MCF 10A (cell line): ENCODE results near the gene RBM44. TPM values are rescaled to one million over a fixed set of nuclear protein-coding genes. Genes with fewer than 3 reads are reported as not detected.

Source experiments
- BruUV-seq: library from RNA; stranded (reverse); fragments of 400-500 nt; replicated peaks from 2 replicates; lab custom pipeline; 2021; lab: Mats Ljungman, UMichigan
- CTCF ChIA-PET: fragments of 300-600 bp; sonication (Branson Sonifier 250); formaldehyde crosslinking; extraction: SDS; loops from one replicate; lab custom pipeline; 2021; ENCODE audit warnings: antibody characterized with exemption, inconsistent platforms; lab: Yijun Ruan, JAX
- POLR2A ChIA-PET: fragments of 300-600, 350-650 bp; sonication (Branson Sonifier 250); formaldehyde crosslinking; extraction: SDS; loops from one replicate; lab custom pipeline; 2020; ENCODE audit warnings: antibody characterized with exemption, inconsistent platforms; lab: Yijun Ruan, JAX
- DNase-seq: peaks from one replicate; pipeline ENCODE4 v3.0.0-alpha.2; 2018; ENCODE audit not compliant: unreplicated experiment
- H3K27ac Mint-ChIP-seq: one replicate; pipeline ENCODE4 v1.8.0; 2022; ENCODE audit warnings: mild to moderate bottlenecking, low read depth, mixed read lengths; ENCODE audit not compliant: unreplicated experiment
- H3K27me3 Mint-ChIP-seq: one replicate; pipeline ENCODE4 v1.8.0; 2022; ENCODE audit warnings: mixed read lengths; ENCODE audit not compliant: insufficient read depth, unreplicated experiment
- H3K36me3 Mint-ChIP-seq: one replicate; pipeline ENCODE4 v1.8.0; 2022; ENCODE audit warnings: mild to moderate bottlenecking, moderate library complexity, mixed read lengths; ENCODE audit not compliant: insufficient read depth, unreplicated experiment
- H3K4me1 Mint-ChIP-seq: one replicate; pipeline ENCODE4 v1.8.0; 2022; ENCODE audit warnings: mixed read lengths; ENCODE audit not compliant: insufficient read depth, unreplicated experiment
- H3K4me3 Mint-ChIP-seq: one replicate; pipeline ENCODE4 v1.8.0; 2022; ENCODE audit warnings: mild to moderate bottlenecking, moderate library complexity, mixed read lengths; ENCODE audit not compliant: unreplicated experiment
- H3K9me3 Mint-ChIP-seq: one replicate; pipeline ENCODE4 v1.8.0; 2022; ENCODE audit warnings: mixed read lengths; ENCODE audit not compliant: unreplicated experiment
- intact Hi-C: fragments of 100-400 bp; cut with micrococcal nuclease; formaldehyde crosslinking; loops from 2 replicates; pipeline ENCODE4 v1.14.1; 2022
- total RNA-seq: library from RNA; stranded (reverse); gene quantifications from 2 replicates; pipeline ENCODE4 v1.2.3, GENCODE V29; 2022
- TF ChIP-seq, protein P1 (sequence below): fragments of 200-600 bp; IDR thresholded peaks from one replicate; pipeline ENCODE4 v1.8.0; 2022; ENCODE audit warnings: antibody characterized with exemption, mild to moderate bottlenecking; ENCODE audit not compliant: unreplicated experiment

RBM44 gene
- total RNA-seq, 1 experiment from 2014 or later = 0.23 TPM

- CTCF ChIA-PET = interaction anchor here (1.0 kb wide), 2 partner anchors 75 to 429 kb away, joined by 3 read pairs; no protein-coding TSS in a partner anchor
- BruUV-seq = no TSS peak
- Mint-ChIP-seq H3K27me3 (no peaks in the 10 kb centered on the region), H3K4me3 (no peak overlapping the region), H3K27ac (no peak overlapping the region), H3K9me3 (no peaks in the 10 kb centered on the region), H3K36me3 (no peaks in the 10 kb centered on the region), H3K4me1 (no peaks in the 10 kb centered on the region)
- DNase-seq = no peak
- TF ChIP-seq, protein P1, sequence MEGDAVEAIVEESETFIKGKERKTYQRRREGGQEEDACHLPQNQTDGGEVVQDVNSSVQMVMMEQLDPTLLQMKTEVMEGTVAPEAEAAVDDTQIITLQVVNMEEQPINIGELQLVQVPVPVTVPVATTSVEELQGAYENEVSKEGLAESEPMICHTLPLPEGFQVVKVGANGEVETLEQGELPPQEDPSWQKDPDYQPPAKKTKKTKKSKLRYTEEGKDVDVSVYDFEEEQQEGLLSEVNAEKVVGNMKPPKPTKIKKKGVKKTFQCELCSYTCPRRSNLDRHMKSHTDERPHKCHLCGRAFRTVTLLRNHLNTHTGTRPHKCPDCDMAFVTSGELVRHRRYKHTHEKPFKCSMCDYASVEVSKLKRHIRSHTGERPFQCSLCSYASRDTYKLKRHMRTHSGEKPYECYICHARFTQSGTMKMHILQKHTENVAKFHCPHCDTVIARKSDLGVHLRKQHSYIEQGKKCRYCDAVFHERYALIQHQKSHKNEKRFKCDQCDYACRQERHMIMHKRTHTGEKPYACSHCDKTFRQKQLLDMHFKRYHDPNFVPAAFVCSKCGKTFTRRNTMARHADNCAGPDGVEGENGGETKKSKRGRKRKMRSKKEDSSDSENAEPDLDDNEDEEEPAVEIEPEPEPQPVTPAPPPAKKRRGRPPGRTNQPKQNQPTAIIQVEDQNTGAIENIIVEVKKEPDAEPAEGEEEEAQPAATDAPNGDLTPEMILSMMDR = no peak
- intact Hi-C loops = no loop called here
- POLR2A ChIA-PET = interaction anchor here (1.4 to 2.0 kb wide), 2 partner anchors 9 kb away, joined by 5 to 8 read pairs; no protein-coding TSS in a partner anchor
These were observed 28.9 kb downstream of the RBM44 start for GRCh38 chr2:237827421-237827987.

- CTCF ChIA-PET = interaction anchor here (0.6 kb wide), 1 partner anchor 317 kb away, joined by 3 read pairs; no protein-coding TSS in a partner anchor
- no TSS peak for BruUV-seq
- TF ChIP-seq, protein P1 = no peak
- no peak for DNase-seq
- Mint-ChIP-seq H3K27ac (no peak overlapping the region), H3K9me3 (no peaks in the 10 kb centered on the region), H3K36me3 (no peaks in the 10 kb centered on the region), H3K4me3 (no peak overlapping the region), H3K27me3 (no peaks in the 10 kb centered on the region), H3K4me1 (no peaks in the 10 kb centered on the region)
- POLR2A ChIA-PET = interaction anchor here (0.6 kb wide), 1 partner anchor 1162 kb away, joined by 3 read pairs; no protein-coding TSS in a partner anchor
- intact Hi-C loops = no loop called here
These were observed 31.9 kb downstream of the RBM44 start for GRCh38 chr2:237830522-237830921.

- POLR2A ChIA-PET = interaction anchor here (0.7 kb wide), 2 partner anchors 29 to 71 kb away, joined by 3 read pairs; no protein-coding TSS in a partner anchor
- CTCF ChIA-PET = interaction anchor here (0.6 to 0.8 kb wide), 2 partner anchors 92 to 130 kb away, joined by 3 read pairs; no protein-coding TSS in a partner anchor
These were observed 35.0 kb downstream of the RBM44 start for GRCh38 chr2:237833546-237833945.

DNA sequence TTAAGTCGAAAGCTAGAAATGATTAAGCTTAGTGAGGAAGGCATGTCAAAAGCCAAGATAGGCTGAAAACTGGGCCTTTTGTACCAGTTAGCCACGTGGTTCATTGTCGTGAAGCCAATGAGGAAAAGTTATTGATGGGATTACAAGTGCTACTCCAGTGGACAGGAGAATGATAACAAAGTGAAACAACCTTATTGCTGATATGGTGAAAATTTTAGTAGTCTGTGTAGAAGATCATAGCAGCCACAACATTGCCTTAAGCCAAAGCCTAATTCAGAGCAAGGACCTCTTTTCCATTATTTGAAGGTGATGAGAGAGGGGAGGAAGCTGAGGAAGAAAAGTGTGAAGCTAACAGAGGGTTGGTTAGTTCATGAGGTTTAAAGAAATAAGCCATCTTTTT is 36.8 kb downstream of the RBM44 start:
- ChIA-PET POLR2A (no interaction called here), CTCF (interaction anchor here (0.7 kb wide), 1 partner anchor 504 kb away, joined by 3 read pairs; no protein-coding TSS in a partner anchor)
- no peaks in the 10 kb centered on the region for H3K4me1 Mint-ChIP-seq
- no peak for DNase-seq
- TF ChIP-seq, protein P1 = no peak
- no peak overlapping the region for H3K4me3 Mint-ChIP-seq
- no peaks in the 10 kb centered on the region for H3K36me3 Mint-ChIP-seq
- H3K9me3 Mint-ChIP-seq = no peaks in the 10 kb centered on the region
- no TSS peak for BruUV-seq
- intact Hi-C loops = no loop called here
- no peak overlapping the region for H3K27ac Mint-ChIP-seq
- H3K27me3 Mint-ChIP-seq = no peaks in the 10 kb centered on the region

More at GRCh38 chr2:237833546-237833945, 35.0 kb downstream of the RBM44 start:
- no peak for DNase-seq
- intact Hi-C loops = no loop called here
- H3K27me3 Mint-ChIP-seq = no peaks in the 10 kb centered on the region
- H3K36me3 Mint-ChIP-seq = no peaks in the 10 kb centered on the region
- no peak overlapping the region for H3K27ac Mint-ChIP-seq
- H3K4me1 Mint-ChIP-seq = no peaks in the 10 kb centered on the region
- no peaks in the 10 kb centered on the region for H3K9me3 Mint-ChIP-seq
- no peak overlapping the region for H3K4me3 Mint-ChIP-seq
- BruUV-seq = no TSS peak
- TF ChIP-seq, protein P1 = no peak
